ENCODE measurements around the gene ZC3H15.

GRCh38 chr2:186466743-186467142 is 19.3 kb upstream of the ZC3H15 start:
- TF ChIP-seq MAX (IDR thresholded peaks at IDR 0.05): no peak
- no peak for TF ChIP-seq NFIC (IDR thresholded peaks at IDR 0.05)
- TF ChIP-seq FOXM1 (IDR thresholded peaks at IDR 0.05; ENCODE audit: borderline replicate concordance, low read depth): no peak
- no peak for TF ChIP-seq TEAD4 (IDR thresholded peaks at IDR 0.05)
- TF ChIP-seq YY1 (IDR thresholded peaks at IDR 0.05; ENCODE audit: low read depth): no peak
- no peak for TF ChIP-seq TAF1 (IDR thresholded peaks at IDR 0.05; ENCODE audit: low read depth)
- no peak for TF ChIP-seq EP300 (IDR thresholded peaks at IDR 0.05; ENCODE audit: borderline replicate concordance)

Measured in Ishikawa (cell line).